WTC11 (cell line): ENCODE data around the gene EMILIN3. TPM values are rescaled to one million over a fixed set of nuclear protein-coding genes. Genes with fewer than 3 reads are reported as not detected.

Experiments used
- ATAC-seq: fragments of 200-7000 bp; cut with Tn5 transposase; 2 replicates; pipeline ENCODE4 v1.10.0; 2021; ENCODE audit warnings: mild to moderate bottlenecking, moderate library complexity
- CTCF ChIA-PET: fragments of 300-600 bp; sonication (Branson Sonifier 250); formaldehyde crosslinking; loops from one replicate; lab custom pipeline; 2021; ENCODE audit warnings: antibody characterized with exemption; lab: Charles Lee
- POLR2A ChIA-PET: fragments of 350-600 bp; sonication (Branson Sonifier 250); formaldehyde crosslinking; loops from one replicate; lab custom pipeline; 2021; ENCODE audit warnings: antibody characterized with exemption; lab: Charles Lee
- DNase-seq: peaks from one replicate; pipeline ENCODE4 v3.0.0; 2021; ENCODE audit warnings: low spot score
- H3K27ac Mint-ChIP-seq: 2 replicates; pipeline ENCODE4 v1.8.0; 2021; ENCODE audit warnings: mixed read lengths
- H3K27me3 Mint-ChIP-seq: 2 replicates; pipeline ENCODE4 v1.8.0; 2021; ENCODE audit warnings: low read depth, mild to moderate bottlenecking, moderate library complexity, mixed read lengths
- H3K36me3 Mint-ChIP-seq: 2 replicates; pipeline ENCODE4 v1.8.0; 2021; ENCODE audit warnings: mixed read lengths
- H3K4me1 Mint-ChIP-seq: 2 replicates; pipeline ENCODE4 v1.8.0; 2022; ENCODE audit warnings: mixed read lengths
- H3K4me3 Mint-ChIP-seq: 2 replicates; pipeline ENCODE4 v1.8.0; 2021; ENCODE audit warnings: mild to moderate bottlenecking, moderate library complexity, mixed read lengths
- H3K9me3 Mint-ChIP-seq: 2 replicates; pipeline ENCODE4 v1.8.0; 2021; ENCODE audit warnings: mixed read lengths
- CBFB ChIP-seq: sonication (generic); formaldehyde crosslinking; IDR thresholded peaks from 2 replicates; pipeline ENCODE4 v1.8.1; 2022; ENCODE audit warnings: mild to moderate bottlenecking, low read depth, missing genetic modification reagents
- E2F1 ChIP-seq: sonication (generic); formaldehyde crosslinking; IDR thresholded peaks from 2 replicates; pipeline ENCODE4 v1.8.0; 2022; ENCODE audit warnings: mild to moderate bottlenecking, missing genetic modification reagents
- E2F4 ChIP-seq: sonication (generic); formaldehyde crosslinking; IDR thresholded peaks from 2 replicates; pipeline ENCODE4 v1.8.1; 2022; ENCODE audit warnings: low read depth, mild to moderate bottlenecking, moderate library complexity, missing genetic modification reagents, borderline replicate concordance
- GTF2I ChIP-seq: fragments of 250-450 bp; sonication (Bioruptor Pico); conservative IDR thresholded peaks from 2 replicates; pipeline ENCODE4 v1.4.0; 2021; ENCODE audit warnings: mild to moderate bottlenecking
- MLX ChIP-seq: sonication (generic); formaldehyde crosslinking; IDR thresholded peaks from 2 replicates; pipeline ENCODE4 v1.8.1; 2023; ENCODE audit warnings: mild to moderate bottlenecking, missing genetic modification reagents, moderate library complexity
- MXD4 ChIP-seq: fragments of 250-450 bp; sonication (Bioruptor Pico); IDR thresholded peaks from 2 replicates; pipeline ENCODE4 v1.8.0; 2021; ENCODE audit warnings: mild to moderate bottlenecking, moderate library complexity, borderline replicate concordance
- TEAD4 ChIP-seq: sonication (generic); formaldehyde crosslinking; IDR thresholded peaks from 2 replicates; pipeline ENCODE4 v1.8.0; 2022; ENCODE audit warnings: mild to moderate bottlenecking, missing genetic modification reagents
- ZNF317 ChIP-seq: sonication (generic); formaldehyde crosslinking; IDR thresholded peaks from 2 replicates; pipeline ENCODE4 v1.8.1; 2023; ENCODE audit warnings: low read depth, mild to moderate bottlenecking, moderate library complexity, missing genetic modification reagents, borderline replicate concordance
- ZNF416 ChIP-seq: fragments of 250-450 bp; sonication (Bioruptor Pico); IDR thresholded peaks from 2 replicates; pipeline ENCODE4 v1.9.0; 2021; ENCODE audit warnings: mild to moderate bottlenecking, inconsistent platforms
- total RNA-seq: library from RNA; stranded (reverse); gene quantifications from 3 replicates; pipeline ENCODE4 v1.2.3, GENCODE V29; 2021
- TF ChIP-seq, protein P1 (sequence below): sonication (generic); formaldehyde crosslinking; IDR thresholded peaks from 2 replicates; pipeline ENCODE4 v1.8.0; 2023; ENCODE audit warnings: mild to moderate bottlenecking, missing genetic modification reagents
- TF ChIP-seq, protein P2 (sequence below): fragments of 250-450 bp; sonication (Bioruptor Pico); IDR thresholded peaks from 2 replicates; pipeline ENCODE4 v1.9.0; 2021; ENCODE audit warnings: mild to moderate bottlenecking, borderline replicate concordance

EMILIN3 gene
- total RNA-seq, 1 experiment from 2014 or later: 5.5 TPM

- peaks cover 8% of the 10 kb centered on the region for H3K27me3 Mint-ChIP-seq
- POLR2A ChIA-PET: no interaction called here
These were observed 9.2 kb upstream of the EMILIN3 start for GRCh38 chr20:41375846-41376245.

DNA sequence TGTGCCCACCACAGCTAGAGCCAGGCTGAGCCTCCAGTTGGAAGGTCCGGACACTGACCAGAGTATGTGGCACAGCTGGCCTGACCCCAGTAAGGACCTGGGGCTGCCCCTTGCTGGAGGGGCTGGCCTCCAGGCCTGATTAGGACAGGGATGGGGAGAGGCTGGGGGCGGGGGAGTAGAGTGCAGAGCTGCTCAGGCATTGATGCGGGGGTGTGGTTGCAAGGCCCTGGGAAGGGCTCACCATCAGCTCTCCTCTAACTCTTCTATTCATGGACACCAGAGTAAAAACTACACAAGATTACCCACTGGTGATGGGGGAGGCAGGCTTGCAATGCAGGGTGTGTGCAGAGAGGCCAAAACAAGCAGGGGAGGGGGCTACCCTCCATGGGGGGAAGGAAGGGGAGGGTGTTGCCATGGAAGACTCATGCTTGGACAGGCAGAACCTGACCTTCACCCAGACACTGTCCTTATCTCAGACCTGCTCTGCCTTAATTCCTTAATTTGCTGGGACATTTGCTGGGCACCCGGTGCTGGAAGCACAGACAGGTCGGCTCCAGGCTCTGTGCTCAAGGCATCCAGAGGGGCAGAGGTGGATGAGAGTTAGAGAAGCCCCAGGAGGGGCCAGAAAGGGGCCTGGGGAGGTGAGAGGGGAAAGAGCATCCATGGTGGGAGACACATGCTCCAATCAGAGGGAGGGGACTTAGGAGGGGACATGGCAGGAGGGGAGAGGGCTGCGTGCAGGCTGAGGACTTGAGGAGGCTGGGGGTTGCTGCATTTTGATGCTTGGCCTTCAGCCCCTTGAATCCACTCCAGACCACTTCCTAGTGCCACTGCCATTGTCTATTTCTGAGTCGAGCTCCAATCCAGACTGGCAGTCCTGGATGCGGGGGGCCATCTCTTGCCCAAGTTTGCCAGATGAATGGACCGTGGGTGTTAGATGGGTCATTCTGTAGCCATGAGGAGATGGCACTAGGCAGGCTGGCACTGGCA lies 7.6 kb upstream of the EMILIN3 start:
- Mint-ChIP-seq H3K9me3 (peaks cover 23% of the 10 kb centered on the region), H3K27ac (no peak overlapping the region), H3K36me3 (peaks cover 10% of the 10 kb centered on the region)
- POLR2A ChIA-PET: no interaction called here
- TF ChIP-seq, protein P1, sequence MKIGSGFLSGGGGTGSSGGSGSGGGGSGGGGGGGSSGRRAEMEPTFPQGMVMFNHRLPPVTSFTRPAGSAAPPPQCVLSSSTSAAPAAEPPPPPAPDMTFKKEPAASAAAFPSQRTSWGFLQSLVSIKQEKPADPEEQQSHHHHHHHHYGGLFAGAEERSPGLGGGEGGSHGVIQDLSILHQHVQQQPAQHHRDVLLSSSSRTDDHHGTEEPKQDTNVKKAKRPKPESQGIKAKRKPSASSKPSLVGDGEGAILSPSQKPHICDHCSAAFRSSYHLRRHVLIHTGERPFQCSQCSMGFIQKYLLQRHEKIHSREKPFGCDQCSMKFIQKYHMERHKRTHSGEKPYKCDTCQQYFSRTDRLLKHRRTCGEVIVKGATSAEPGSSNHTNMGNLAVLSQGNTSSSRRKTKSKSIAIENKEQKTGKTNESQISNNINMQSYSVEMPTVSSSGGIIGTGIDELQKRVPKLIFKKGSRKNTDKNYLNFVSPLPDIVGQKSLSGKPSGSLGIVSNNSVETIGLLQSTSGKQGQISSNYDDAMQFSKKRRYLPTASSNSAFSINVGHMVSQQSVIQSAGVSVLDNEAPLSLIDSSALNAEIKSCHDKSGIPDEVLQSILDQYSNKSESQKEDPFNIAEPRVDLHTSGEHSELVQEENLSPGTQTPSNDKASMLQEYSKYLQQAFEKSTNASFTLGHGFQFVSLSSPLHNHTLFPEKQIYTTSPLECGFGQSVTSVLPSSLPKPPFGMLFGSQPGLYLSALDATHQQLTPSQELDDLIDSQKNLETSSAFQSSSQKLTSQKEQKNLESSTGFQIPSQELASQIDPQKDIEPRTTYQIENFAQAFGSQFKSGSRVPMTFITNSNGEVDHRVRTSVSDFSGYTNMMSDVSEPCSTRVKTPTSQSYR: no peak
- TF ChIP-seq, all 79 proteins: peak for 0
- H3K27me3 Mint-ChIP-seq: peaks cover 18% of the 10 kb centered on the region
- ATAC-seq: no peak
- CTCF ChIA-PET: no interaction called here
- DNase-seq: no peak
- H3K4me1 Mint-ChIP-seq: peaks cover 9% of the 10 kb centered on the region; the same call in 1 of the 2 replicates
- H3K4me3 Mint-ChIP-seq: no peak overlapping the region

More at GRCh38 chr20:41375846-41376245, 9.2 kb upstream of the EMILIN3 start:
- ATAC-seq (no peak), DNase-seq (no peak)
- CTCF ChIA-PET: interaction anchor here (0.7 kb wide), 2 partner anchors 35 to 203 kb away, joined by 3 to 4 read pairs; partner anchors contain the start of gene LPIN3
- no peak overlapping the region for H3K4me3 Mint-ChIP-seq
- H3K27ac Mint-ChIP-seq: no peak overlapping the region
- H3K4me1 Mint-ChIP-seq: peaks cover 9% of the 10 kb centered on the region; the same call in 1 of the 2 replicates
- peaks cover 22% of the 10 kb centered on the region for H3K9me3 Mint-ChIP-seq
- H3K36me3 Mint-ChIP-seq: peaks cover 10% of the 10 kb centered on the region
- TF ChIP-seq CBFB (CRISPR knock-in tag): no peak
- TF ChIP-seq MLX (CRISPR knock-in tag): no peak

DNA sequence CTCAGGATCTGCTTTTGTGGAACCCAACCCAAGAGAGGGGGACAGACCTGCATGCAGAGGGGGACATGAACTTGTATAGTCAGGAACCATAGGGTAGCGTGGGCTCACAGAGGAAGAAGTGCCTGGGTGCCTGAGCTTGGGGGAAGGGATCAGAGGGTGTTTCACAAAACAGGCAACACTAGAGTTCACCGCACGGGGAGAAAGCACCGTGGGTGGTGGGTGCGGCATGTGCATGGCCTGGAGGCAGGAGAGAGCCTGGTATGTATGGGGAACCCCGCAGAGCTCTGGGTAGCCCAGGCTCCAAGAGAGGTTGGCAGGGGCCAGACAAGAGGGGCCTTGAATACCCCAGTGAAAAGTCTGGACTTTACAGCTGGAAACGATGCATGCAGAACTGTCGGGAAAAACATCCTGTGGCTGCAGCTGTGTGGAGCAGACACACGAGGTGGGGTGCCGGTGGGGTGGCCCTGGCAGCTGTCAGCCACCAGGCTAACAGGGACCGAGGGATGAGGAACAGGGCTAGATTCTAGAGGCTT lies 6.7 kb upstream of the EMILIN3 start:
- Mint-ChIP-seq H3K4me1 (peaks cover 9% of the 10 kb centered on the region; the same call in 1 of the 2 replicates), H3K27ac (no peak overlapping the region), H3K36me3 (peaks cover 10% of the 10 kb centered on the region), H3K9me3 (peaks cover 23% of the 10 kb centered on the region), H3K27me3 (peaks cover 25% of the 10 kb centered on the region), H3K4me3 (no peak overlapping the region)
- no peak for DNase-seq
- no peak for ATAC-seq
- ChIA-PET CTCF (no interaction called here), POLR2A (no interaction called here)
- TF ChIP-seq E2F4 (CRISPR knock-in tag) (no peak), E2F1 (no peak), ZNF416 (CRISPR knock-in tag) (no peak), MXD4 (CRISPR knock-in tag) (no peak), GTF2I (CRISPR knock-in tag) (no peak), ZNF317 (CRISPR knock-in tag) (no peak), TEAD4 (CRISPR knock-in tag) (no peak)
- TF ChIP-seq, protein P2, sequence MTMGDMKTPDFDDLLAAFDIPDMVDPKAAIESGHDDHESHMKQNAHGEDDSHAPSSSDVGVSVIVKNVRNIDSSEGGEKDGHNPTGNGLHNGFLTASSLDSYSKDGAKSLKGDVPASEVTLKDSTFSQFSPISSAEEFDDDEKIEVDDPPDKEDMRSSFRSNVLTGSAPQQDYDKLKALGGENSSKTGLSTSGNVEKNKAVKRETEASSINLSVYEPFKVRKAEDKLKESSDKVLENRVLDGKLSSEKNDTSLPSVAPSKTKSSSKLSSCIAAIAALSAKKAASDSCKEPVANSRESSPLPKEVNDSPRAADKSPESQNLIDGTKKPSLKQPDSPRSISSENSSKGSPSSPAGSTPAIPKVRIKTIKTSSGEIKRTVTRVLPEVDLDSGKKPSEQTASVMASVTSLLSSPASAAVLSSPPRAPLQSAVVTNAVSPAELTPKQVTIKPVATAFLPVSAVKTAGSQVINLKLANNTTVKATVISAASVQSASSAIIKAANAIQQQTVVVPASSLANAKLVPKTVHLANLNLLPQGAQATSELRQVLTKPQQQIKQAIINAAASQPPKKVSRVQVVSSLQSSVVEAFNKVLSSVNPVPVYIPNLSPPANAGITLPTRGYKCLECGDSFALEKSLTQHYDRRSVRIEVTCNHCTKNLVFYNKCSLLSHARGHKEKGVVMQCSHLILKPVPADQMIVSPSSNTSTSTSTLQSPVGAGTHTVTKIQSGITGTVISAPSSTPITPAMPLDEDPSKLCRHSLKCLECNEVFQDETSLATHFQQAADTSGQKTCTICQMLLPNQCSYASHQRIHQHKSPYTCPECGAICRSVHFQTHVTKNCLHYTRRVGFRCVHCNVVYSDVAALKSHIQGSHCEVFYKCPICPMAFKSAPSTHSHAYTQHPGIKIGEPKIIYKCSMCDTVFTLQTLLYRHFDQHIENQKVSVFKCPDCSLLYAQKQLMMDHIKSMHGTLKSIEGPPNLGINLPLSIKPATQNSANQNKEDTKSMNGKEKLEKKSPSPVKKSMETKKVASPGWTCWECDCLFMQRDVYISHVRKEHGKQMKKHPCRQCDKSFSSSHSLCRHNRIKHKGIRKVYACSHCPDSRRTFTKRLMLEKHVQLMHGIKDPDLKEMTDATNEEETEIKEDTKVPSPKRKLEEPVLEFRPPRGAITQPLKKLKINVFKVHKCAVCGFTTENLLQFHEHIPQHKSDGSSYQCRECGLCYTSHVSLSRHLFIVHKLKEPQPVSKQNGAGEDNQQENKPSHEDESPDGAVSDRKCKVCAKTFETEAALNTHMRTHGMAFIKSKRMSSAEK: no peak
- TF ChIP-seq, protein P1: no peak
